IPS DF 6.9 (cell line): Measurements from ENCODE around the gene CCDC102A.

Source experiments
- DNase-seq: peaks from one replicate; pipeline ENCODE4 v3.0.0-alpha.2; 2013; ENCODE audit warnings: low read depth, low spot score
- H3K27ac ChIP-seq: one replicate; pipeline ENCODE4 v1.5.1; 2013; ENCODE audit warnings: low read length, control low read depth
- H3K27me3 ChIP-seq: 2 replicates; pipeline ENCODE4 v1.6.1; 2013; ENCODE audit warnings: mild to moderate bottlenecking, low read length; ENCODE audit not compliant: control insufficient read depth, insufficient read depth
- H3K36me3 ChIP-seq: 2 replicates; pipeline ENCODE4 v1.6.1; 2013; ENCODE audit warnings: low read length; ENCODE audit not compliant: control insufficient read depth, insufficient read depth
- H3K4me1 ChIP-seq: 2 replicates; pipeline ENCODE4 v1.6.1; 2013; ENCODE audit warnings: low read length; ENCODE audit not compliant: control insufficient read depth, insufficient read depth
- H3K4me3 ChIP-seq: 2 replicates; pipeline ENCODE4 v1.5.1; 2013; ENCODE audit warnings: mild to moderate bottlenecking, low read length
- H3K9me3 ChIP-seq: 2 replicates; pipeline ENCODE4 v1.6.1; 2013; ENCODE audit warnings: low read length, inconsistent platforms; ENCODE audit not compliant: control insufficient read depth, insufficient read depth
- WGBS: extraction: QIAGEN DNeasy Blood & Tissue Kit; methylation state at CpG from one replicate; pipeline ENCODE4 v1.1.7; 2013; ENCODE audit warnings: mixed read lengths, missing lambda C conversion rate; ENCODE audit not compliant: insufficient read length, insufficient coverage; 5-methylcytosine and 5-hydroxymethylcytosine counted together

Gene CCDC102A

GRCh38 chr16:57535680-57536305 is 578 bp downstream of the CCDC102A start:
- Histone ChIP-seq H3K27me3 (no peaks in the 10 kb centered on the region), H3K27ac (no peak overlapping the region), H3K4me3 (peak overlapping the region; percentile 44; the same call in 1 of the 2 replicates), H3K9me3 (no peaks in the 10 kb centered on the region), H3K36me3 (no peaks in the 10 kb centered on the region), H3K4me1 (peaks cover 14% of the 10 kb centered on the region)
- WGBS, result no CpG with 5 or more reads among the region's 50 CpGs
- DNase-seq, result peak; percentile 83

GRCh38 chr16:57534881-57535658 is 1.3 kb downstream of the CCDC102A start:
- DNase-seq, result no peak
- no CpG with 5 or more reads among the region's 13 CpGs for WGBS
- no peak overlapping the region; the same call in 1 of the 2 replicates for H3K4me3 ChIP-seq
- H3K9me3 ChIP-seq, result no peaks in the 10 kb centered on the region
- no peaks in the 10 kb centered on the region for H3K27me3 ChIP-seq
- peaks cover 14% of the 10 kb centered on the region for H3K4me1 ChIP-seq
- no peaks in the 10 kb centered on the region for H3K36me3 ChIP-seq
- no peak overlapping the region for H3K27ac ChIP-seq

DNA sequence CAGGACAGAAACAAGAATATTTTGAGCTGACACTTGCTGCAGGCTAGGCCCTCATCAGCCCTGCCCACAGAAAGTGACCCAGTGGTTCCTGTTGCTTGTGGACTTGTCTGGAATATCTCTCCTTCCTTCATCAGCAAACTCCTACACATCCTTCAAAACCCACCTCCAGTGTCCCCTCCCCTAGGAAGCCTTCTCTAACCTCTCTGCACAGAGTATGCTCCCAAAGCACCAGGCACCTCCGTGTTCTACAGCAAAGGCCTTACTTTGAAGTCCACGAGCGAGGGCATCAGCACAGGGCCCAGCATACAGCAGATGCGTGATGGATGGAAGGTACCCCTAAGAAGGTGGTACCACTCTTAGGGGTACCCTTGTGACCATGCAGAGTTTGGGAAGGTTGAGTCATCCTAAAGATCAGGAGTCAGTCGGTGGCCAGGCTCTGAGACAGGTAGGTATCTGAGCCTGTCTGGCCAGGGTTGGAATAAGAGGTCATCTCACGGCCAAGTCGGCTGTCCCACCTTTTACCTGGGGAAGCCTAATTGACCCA is 2.0 kb downstream of the CCDC102A start:
- Histone ChIP-seq H3K27ac (no peak overlapping the region), H3K4me3 (no peak overlapping the region)

GRCh38 chr16:57533431-57534336 is 2.7 kb downstream of the CCDC102A start:
- Histone ChIP-seq H3K36me3 (no peaks in the 10 kb centered on the region), H3K9me3 (no peaks in the 10 kb centered on the region), H3K27me3 (no peaks in the 10 kb centered on the region), H3K4me1 (peaks cover 16% of the 10 kb centered on the region), H3K4me3 (no peak overlapping the region), H3K27ac (no peak overlapping the region)
- no peak for DNase-seq
- WGBS, result no CpG with 5 or more reads among the region's 19 CpGs

More for the DNA sequence above, 2.0 kb downstream of the CCDC102A start:
- H3K36me3 ChIP-seq, result no peaks in the 10 kb centered on the region
- H3K27me3 ChIP-seq, result no peaks in the 10 kb centered on the region
- WGBS, result no CpG with 5 or more reads among the region's 7 CpGs
- no peaks in the 10 kb centered on the region for H3K9me3 ChIP-seq
- H3K4me1 ChIP-seq, result peaks cover 16% of the 10 kb centered on the region
- no peak for DNase-seq

GRCh38 chr16:57532266-57532625 is 4.1 kb downstream of the CCDC102A start:
- H3K4me1 ChIP-seq, result peaks cover 11% of the 10 kb centered on the region
- no CpG with 5 or more reads among the region's 7 CpGs for WGBS
- no peak overlapping the region for H3K4me3 ChIP-seq
- DNase-seq, result no peak
- H3K27ac ChIP-seq, result no peak overlapping the region
- no peaks in the 10 kb centered on the region for H3K27me3 ChIP-seq
- H3K9me3 ChIP-seq, result no peaks in the 10 kb centered on the region
- no peaks in the 10 kb centered on the region for H3K36me3 ChIP-seq

- Histone ChIP-seq H3K9me3 (no peaks in the 10 kb centered on the region), H3K27ac (no peak overlapping the region), H3K4me3 (no peak overlapping the region), H3K36me3 (no peaks in the 10 kb centered on the region), H3K27me3 (no peaks in the 10 kb centered on the region), H3K4me1 (peaks cover 11% of the 10 kb centered on the region)
- no peak for DNase-seq
- WGBS, result no CpG with 5 or more reads among the region's 8 CpGs
These were observed 4.6 kb downstream of the CCDC102A start for GRCh38 chr16:57531635-57532265.

GRCh38 chr16:57531253-57531575 is 5.2 kb downstream of the CCDC102A start:
- DNase-seq, result no peak
- no peak overlapping the region for H3K4me3 ChIP-seq
- H3K9me3 ChIP-seq, result no peaks in the 10 kb centered on the region
- no peak overlapping the region for H3K27ac ChIP-seq
- no peaks in the 10 kb centered on the region for H3K36me3 ChIP-seq
- peaks cover 11% of the 10 kb centered on the region for H3K4me1 ChIP-seq
- H3K27me3 ChIP-seq, result no peaks in the 10 kb centered on the region
- WGBS, result no CpG with 5 or more reads among the region's 3 CpGs

GRCh38 chr16:57530522-57531252 is 5.7 kb downstream of the CCDC102A start:
- H3K9me3 ChIP-seq, result no peaks in the 10 kb centered on the region
- no peaks in the 10 kb centered on the region for H3K27me3 ChIP-seq
- peaks cover 11% of the 10 kb centered on the region for H3K4me1 ChIP-seq
- WGBS, result no CpG with 5 or more reads among the region's 22 CpGs
- DNase-seq, result no peak
- H3K4me3 ChIP-seq, result no peak overlapping the region
- H3K27ac ChIP-seq, result no peak overlapping the region
- no peaks in the 10 kb centered on the region for H3K36me3 ChIP-seq

- Histone ChIP-seq H3K4me1 (peaks cover 11% of the 10 kb centered on the region), H3K4me3 (no peak overlapping the region)
- no CpG with 5 or more reads among the region's 7 CpGs for WGBS
These were observed 6.3 kb downstream of the CCDC102A start for GRCh38 chr16:57530104-57530521.

More at GRCh38 chr16:57530104-57530521, 6.3 kb downstream of the CCDC102A start:
- H3K27ac ChIP-seq, result no peak overlapping the region
- H3K36me3 ChIP-seq, result no peaks in the 10 kb centered on the region
- H3K9me3 ChIP-seq, result no peaks in the 10 kb centered on the region
- no peak for DNase-seq
- H3K27me3 ChIP-seq, result no peaks in the 10 kb centered on the region
